Mucosa of rectum (tissue), 2 donors: ENCODE measurements around the gene GIMAP6.

Experiments used
- H3K27ac ChIP-seq, 2 donors: one replicate each; pipeline ENCODE4 v1.7.0; 2013; ENCODE audit warnings: inconsistent platforms in 2 of 2, low read depth in 2 of 2, low read length in 2 of 2
- H3K27me3 ChIP-seq, 2 donors: one replicate each; pipeline ENCODE4 v1.7.0; 2013; ENCODE audit warnings: low read length in 2 of 2; ENCODE audit not compliant: control insufficient read depth in 2 of 2, insufficient read depth in 2 of 2
- H3K36me3 ChIP-seq, 2 donors: one replicate each; pipeline ENCODE4 v1.7.0; 2013; ENCODE audit warnings: low read length in 2 of 2; ENCODE audit not compliant: control insufficient read depth in 2 of 2, insufficient read depth in 2 of 2
- H3K4me1 ChIP-seq, 2 donors: one replicate each; pipeline ENCODE4 v1.7.0; 2013; ENCODE audit warnings: low read length in 2 of 2, mild to moderate bottlenecking in 1 of 2; ENCODE audit not compliant: control insufficient read depth in 2 of 2, insufficient read depth in 2 of 2
- H3K4me3 ChIP-seq, 2 donors: one replicate each; pipeline ENCODE4 v1.7.0; 2013; ENCODE audit warnings: low read length in 2 of 2
- H3K9ac ChIP-seq, 2 donors: one replicate each; pipeline ENCODE4 v1.7.0; 2013; ENCODE audit warnings: low read length in 2 of 2, low read depth in 1 of 2, mild to moderate bottlenecking in 1 of 2
- H3K9me3 ChIP-seq, 2 donors: one replicate each; pipeline ENCODE4 v1.7.0; 2013; ENCODE audit warnings: low read length in 2 of 2; ENCODE audit not compliant: control insufficient read depth in 2 of 2
- donor health status: healthy.
- donor health status: Normal muscosa, but diverticular disease.

The GIMAP6 gene

GRCh38 chr7:150645259-150646020 lies 13.3 kb upstream of the GIMAP6 start:
- no peaks in the 10 kb centered on the region for H3K27me3 ChIP-seq
- no peak overlapping the region for H3K4me3 ChIP-seq
- no peaks in the 10 kb centered on the region for H3K36me3 ChIP-seq
- no peaks in the 10 kb centered on the region for H3K9me3 ChIP-seq
- H3K27ac ChIP-seq, result no peak overlapping the region
- H3K9ac ChIP-seq, result no peak overlapping the region
- no peaks in the 10 kb centered on the region for H3K4me1 ChIP-seq

GRCh38 chr7:150642926-150643325 lies 10.7 kb upstream of the GIMAP6 start:
- H3K36me3 ChIP-seq, result no peaks in the 10 kb centered on the region
- H3K27me3 ChIP-seq, result no peaks in the 10 kb centered on the region
- no peaks in the 10 kb centered on the region for H3K9me3 ChIP-seq
- H3K9ac ChIP-seq, result no peak overlapping the region
- H3K4me1 ChIP-seq, result no peaks in the 10 kb centered on the region
- H3K27ac ChIP-seq, result no peak overlapping the region
- no peak overlapping the region for H3K4me3 ChIP-seq

DNA sequence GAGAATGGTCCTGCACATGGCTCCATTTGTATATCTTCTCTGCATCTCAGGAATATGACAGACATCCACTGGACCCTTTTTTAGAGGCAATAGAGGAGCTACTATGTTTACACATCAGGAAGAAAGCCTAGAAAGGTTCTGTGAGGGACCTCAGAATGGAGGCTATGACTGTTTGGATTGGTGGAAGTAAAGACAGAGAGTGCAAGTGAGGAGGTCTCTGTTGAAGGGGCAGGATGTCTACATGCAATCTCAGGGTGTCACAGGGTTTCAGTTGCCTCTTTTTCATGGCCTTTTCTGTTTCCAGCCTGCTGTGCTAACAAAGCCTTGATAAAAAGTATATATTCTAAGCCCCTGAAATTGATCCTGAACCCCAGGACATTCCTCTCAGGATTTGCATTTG lies 9.7 kb upstream of the GIMAP6 start:
- H3K9ac ChIP-seq, result no peak overlapping the region
- no peaks in the 10 kb centered on the region for H3K9me3 ChIP-seq
- H3K4me1 ChIP-seq, result no peaks in the 10 kb centered on the region
- H3K27me3 ChIP-seq, result no peaks in the 10 kb centered on the region
- H3K4me3 ChIP-seq, result no peak overlapping the region
- no peaks in the 10 kb centered on the region for H3K36me3 ChIP-seq
- H3K27ac ChIP-seq, result no peak overlapping the region

DNA sequence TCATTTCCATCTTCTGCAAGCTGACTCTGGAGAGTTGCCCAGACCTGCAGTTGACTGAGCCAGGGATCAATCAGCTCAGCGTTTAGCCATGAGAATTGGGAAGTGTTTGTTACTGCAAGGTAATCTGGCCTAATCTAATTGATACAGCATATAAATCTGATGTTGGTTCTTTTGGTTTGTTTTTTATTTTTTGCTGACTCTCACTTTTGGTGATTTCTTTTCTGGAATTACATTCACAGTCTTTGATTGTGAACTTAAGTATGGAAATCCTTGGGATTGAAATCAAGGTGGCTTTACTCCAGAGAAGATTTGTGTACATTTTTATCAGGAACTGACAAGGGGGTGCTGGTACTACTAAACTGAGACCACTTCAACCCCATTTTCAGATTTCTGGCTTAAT lies 1.7 kb upstream of the GIMAP6 start:
- Histone ChIP-seq H3K36me3 (no peaks in the 10 kb centered on the region), H3K27ac (no peak overlapping the region), H3K4me3 (no peak overlapping the region), H3K9ac (no peak overlapping the region), H3K4me1 (peaks cover 0 to 4% of the 10 kb centered on the region in 2 donors), H3K27me3 (no peaks in the 10 kb centered on the region), H3K9me3 (no peaks in the 10 kb centered on the region)

DNA sequence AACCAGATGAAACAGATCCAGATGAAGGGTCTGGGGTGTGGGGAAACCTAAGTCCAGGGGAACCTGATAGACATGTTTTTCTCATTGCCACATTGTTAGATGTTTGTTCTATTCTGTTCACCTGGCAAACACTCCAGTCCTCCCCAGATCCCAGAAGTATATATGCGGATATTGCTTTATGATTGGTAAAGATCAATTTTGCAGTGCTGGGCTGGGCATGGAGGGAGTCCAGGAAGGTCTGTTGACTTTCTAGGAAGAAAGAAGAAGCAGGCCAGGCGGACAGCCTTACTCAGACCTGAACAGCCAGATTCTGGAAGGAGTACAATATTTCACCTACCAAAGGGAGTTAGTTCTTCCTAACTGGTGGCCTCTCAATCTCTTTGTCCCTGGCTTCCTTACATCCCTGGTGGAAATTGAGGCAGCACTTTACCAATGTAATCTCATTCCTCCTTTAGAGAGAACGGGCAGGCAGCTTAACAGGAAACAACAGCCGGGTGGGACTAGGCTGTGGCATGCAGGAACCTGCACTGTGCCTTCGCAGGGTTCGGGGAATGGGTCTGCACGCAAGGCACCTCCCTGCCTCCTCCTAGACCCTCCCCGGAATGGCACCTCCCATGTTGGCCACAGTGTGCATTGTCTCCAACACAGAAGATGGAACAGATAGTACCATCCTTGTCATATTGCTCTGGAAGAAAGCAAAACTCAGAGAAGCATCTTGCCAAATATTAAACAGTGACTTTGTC lies 930 bp downstream of the GIMAP6 start:
- Histone ChIP-seq H3K36me3 (peaks cover 0 to 3% of the 10 kb centered on the region in 2 donors), H3K4me1 (peaks cover 0 to 5% of the 10 kb centered on the region in 2 donors), H3K27ac (peak overlapping the region; percentile 34 to 67), H3K27me3 (no peaks in the 10 kb centered on the region), H3K9ac (peak overlapping the region; percentile 24 to 54), H3K9me3 (no peaks in the 10 kb centered on the region), H3K4me3 (peak overlapping the region; percentile 49 to 79)

DNA sequence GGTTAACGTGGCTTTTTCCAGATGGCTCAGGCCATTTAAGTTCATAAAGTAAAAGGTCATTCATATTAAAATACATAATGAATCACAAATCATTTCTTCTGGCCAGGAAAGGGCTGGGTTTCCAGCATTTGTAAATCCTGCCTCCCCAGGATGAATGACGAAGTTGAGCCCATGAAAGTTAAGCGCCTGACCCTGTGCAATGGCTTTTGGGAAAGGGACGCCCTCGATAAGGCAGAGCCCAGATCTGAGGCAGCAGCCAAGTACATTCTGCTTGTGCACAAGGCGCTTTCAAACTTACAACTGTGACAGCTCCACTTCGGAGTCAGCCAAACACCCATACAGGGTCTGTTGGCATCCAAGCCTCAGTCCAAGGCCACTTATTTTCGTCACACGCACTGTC lies 2.8 kb downstream of the GIMAP6 start:
- Histone ChIP-seq H3K4me1 (peaks cover 0 to 5% of the 10 kb centered on the region in 2 donors), H3K27ac (peak overlapping the region in 1 of 2 donors; percentile 24), H3K4me3 (no peak overlapping the region)

GRCh38 chr7:150627959-150628358 lies 4.2 kb downstream of the GIMAP6 start:
- H3K27me3 ChIP-seq, result no peaks in the 10 kb centered on the region
- H3K4me1 ChIP-seq, result peaks cover 0 to 5% of the 10 kb centered on the region in 2 donors
- H3K36me3 ChIP-seq, result peaks cover 0 to 3% of the 10 kb centered on the region in 2 donors
- H3K9me3 ChIP-seq, result no peaks in the 10 kb centered on the region
- H3K27ac ChIP-seq, result no peak overlapping the region
- no peak overlapping the region for H3K9ac ChIP-seq
- H3K4me3 ChIP-seq, result no peak overlapping the region

More for the DNA sequence above, 2.8 kb downstream of the GIMAP6 start:
- no peaks in the 10 kb centered on the region for H3K9me3 ChIP-seq
- H3K9ac ChIP-seq, result peak overlapping the region in 1 of 2 donors; percentile 5
- no peaks in the 10 kb centered on the region for H3K27me3 ChIP-seq
- peaks cover 0 to 3% of the 10 kb centered on the region in 2 donors for H3K36me3 ChIP-seq

GRCh38 chr7:150626696-150627095 lies 5.5 kb downstream of the GIMAP6 start:
- Histone ChIP-seq H3K27me3 (no peaks in the 10 kb centered on the region), H3K4me1 (peaks cover 0 to 5% of the 10 kb centered on the region in 2 donors), H3K9ac (no peak overlapping the region), H3K27ac (no peak overlapping the region), H3K9me3 (no peaks in the 10 kb centered on the region), H3K4me3 (no peak overlapping the region), H3K36me3 (peaks cover 0 to 3% of the 10 kb centered on the region in 2 donors)

- Histone ChIP-seq H3K27me3 (no peaks in the 10 kb centered on the region), H3K9me3 (no peaks in the 10 kb centered on the region), H3K9ac (no peak overlapping the region), H3K27ac (no peak overlapping the region), H3K36me3 (no peaks in the 10 kb centered on the region), H3K4me1 (no peaks in the 10 kb centered on the region), H3K4me3 (no peak overlapping the region)
These were observed 10.8 kb downstream of the GIMAP6 start for GRCh38 chr7:150621376-150621775.

- no peak overlapping the region for H3K4me3 ChIP-seq
- no peaks in the 10 kb centered on the region for H3K27me3 ChIP-seq
- H3K4me1 ChIP-seq, result no peaks in the 10 kb centered on the region
- no peaks in the 10 kb centered on the region for H3K36me3 ChIP-seq
- H3K27ac ChIP-seq, result no peak overlapping the region
- no peak overlapping the region for H3K9ac ChIP-seq
- H3K9me3 ChIP-seq, result no peaks in the 10 kb centered on the region
These were observed 11.4 kb downstream of the GIMAP6 start for GRCh38 chr7:150620617-150621371.
